Measurements from ENCODE around the gene ANKRD31.

DNA sequence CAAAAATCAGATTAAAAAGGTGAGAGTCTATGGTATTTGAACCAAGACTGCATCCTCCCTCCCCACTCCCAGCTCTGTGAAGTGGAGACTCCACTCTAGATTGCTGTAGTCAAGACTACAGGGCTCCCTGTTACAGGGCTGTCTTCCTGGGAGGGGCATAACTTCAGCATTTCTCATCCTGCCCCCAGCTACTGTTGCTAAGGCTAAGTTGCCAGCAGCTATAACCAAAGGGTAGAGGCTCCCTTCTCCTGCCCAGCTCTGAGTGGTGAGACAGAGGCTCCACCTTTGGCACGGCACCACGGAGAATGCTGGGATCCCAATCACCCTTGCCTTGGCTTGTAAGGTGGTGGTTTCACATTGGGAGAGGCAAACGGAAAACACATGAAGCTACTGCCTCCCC, 145.1 kb downstream of the ANKRD31 start:
- TF ChIP-seq, protein P1, sequence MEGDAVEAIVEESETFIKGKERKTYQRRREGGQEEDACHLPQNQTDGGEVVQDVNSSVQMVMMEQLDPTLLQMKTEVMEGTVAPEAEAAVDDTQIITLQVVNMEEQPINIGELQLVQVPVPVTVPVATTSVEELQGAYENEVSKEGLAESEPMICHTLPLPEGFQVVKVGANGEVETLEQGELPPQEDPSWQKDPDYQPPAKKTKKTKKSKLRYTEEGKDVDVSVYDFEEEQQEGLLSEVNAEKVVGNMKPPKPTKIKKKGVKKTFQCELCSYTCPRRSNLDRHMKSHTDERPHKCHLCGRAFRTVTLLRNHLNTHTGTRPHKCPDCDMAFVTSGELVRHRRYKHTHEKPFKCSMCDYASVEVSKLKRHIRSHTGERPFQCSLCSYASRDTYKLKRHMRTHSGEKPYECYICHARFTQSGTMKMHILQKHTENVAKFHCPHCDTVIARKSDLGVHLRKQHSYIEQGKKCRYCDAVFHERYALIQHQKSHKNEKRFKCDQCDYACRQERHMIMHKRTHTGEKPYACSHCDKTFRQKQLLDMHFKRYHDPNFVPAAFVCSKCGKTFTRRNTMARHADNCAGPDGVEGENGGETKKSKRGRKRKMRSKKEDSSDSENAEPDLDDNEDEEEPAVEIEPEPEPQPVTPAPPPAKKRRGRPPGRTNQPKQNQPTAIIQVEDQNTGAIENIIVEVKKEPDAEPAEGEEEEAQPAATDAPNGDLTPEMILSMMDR (IDR thresholded peaks at IDR 0.05), result no peak
- no peak for TF ChIP-seq POLR2A (IDR thresholded peaks at IDR 0.05)
